Epithelial cell of proximal tubule (primary cell): ENCODE data around the gene SLC44A5. TPM values are rescaled to one million over a fixed set of nuclear protein-coding genes. Genes with fewer than 3 reads are reported as not detected.
"Not testable (repeated sequence)": the region's sequence is repeated elsewhere in the genome, so short reads cannot be mapped to it uniquely, and the experiment has no call there.

Experiments
- DNase-seq: peaks from one replicate; pipeline ENCODE4 v3.0.0-alpha.2; 2011; ENCODE audit warnings: low read depth
- H3K4me3 ChIP-seq: 2 replicates; pipeline ENCODE4 v1.5.1; 2011; ENCODE audit warnings: low read depth, mild to moderate bottlenecking, low read length
- CTCF ChIP-seq: conservative IDR thresholded peaks from 2 replicates; pipeline ENCODE4 v1.5.1; 2012; ENCODE audit warnings: low read depth, mild to moderate bottlenecking, low read length
- total RNA-seq: library from RNA; depleted of rRNA; stranded (reverse); fragments of >200 nt; gene quantifications from 2 replicates; pipeline ENCODE4 v1.2.3, GENCODE V29; 2015

The SLC44A5 gene
- total RNA-seq, 1 donor from 2014 or later, result 1.8 TPM

DNA sequence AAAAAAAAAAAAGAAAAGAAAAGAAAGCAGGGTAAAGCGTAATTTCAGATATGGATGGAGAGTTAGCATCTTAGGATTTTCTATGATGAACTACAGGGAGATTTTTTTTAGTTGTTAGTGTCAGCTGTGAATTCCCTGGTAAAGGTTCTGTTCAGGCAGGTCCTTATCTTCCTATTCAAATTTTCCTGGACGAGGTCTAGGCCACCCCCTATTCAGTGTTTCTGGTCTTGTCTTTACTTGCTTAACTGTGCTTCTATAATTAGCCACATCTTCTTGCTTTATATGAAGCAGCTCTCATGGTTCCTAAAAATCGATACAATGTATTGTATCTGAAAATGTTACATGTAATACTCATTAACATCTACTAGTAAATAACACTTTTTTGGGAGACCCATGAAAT is 318.9 kb downstream of the SLC44A5 start:
- DNase-seq, result no peak
- no peak for TF ChIP-seq CTCF
- no peak overlapping the region for H3K4me3 ChIP-seq

GRCh38 chr1:75276385-75276784 is 334.5 kb downstream of the SLC44A5 start:
- TF ChIP-seq CTCF, result no peak
- H3K4me3 ChIP-seq, result no peak overlapping the region
- no peak for DNase-seq

- DNase-seq, result no peak
- H3K4me3 ChIP-seq, result no peak overlapping the region
- no peak for TF ChIP-seq CTCF
These were observed 335.3 kb downstream of the SLC44A5 start for GRCh38 chr1:75275631-75276030.

GRCh38 chr1:75274920-75275506 is 335.9 kb downstream of the SLC44A5 start:
- no peak for TF ChIP-seq CTCF
- H3K4me3 ChIP-seq, result no peak overlapping the region
- no peak for DNase-seq

- no peak overlapping the region for H3K4me3 ChIP-seq
- TF ChIP-seq CTCF, result no peak
- DNase-seq, result no peak
These were observed 337.8 kb downstream of the SLC44A5 start for GRCh38 chr1:75273110-75273509.

- no peak overlapping the region for H3K4me3 ChIP-seq
- TF ChIP-seq CTCF, result peak; percentile 73
These were observed 345.1 kb downstream of the SLC44A5 start for GRCh38 chr1:75265792-75266191.

DNA sequence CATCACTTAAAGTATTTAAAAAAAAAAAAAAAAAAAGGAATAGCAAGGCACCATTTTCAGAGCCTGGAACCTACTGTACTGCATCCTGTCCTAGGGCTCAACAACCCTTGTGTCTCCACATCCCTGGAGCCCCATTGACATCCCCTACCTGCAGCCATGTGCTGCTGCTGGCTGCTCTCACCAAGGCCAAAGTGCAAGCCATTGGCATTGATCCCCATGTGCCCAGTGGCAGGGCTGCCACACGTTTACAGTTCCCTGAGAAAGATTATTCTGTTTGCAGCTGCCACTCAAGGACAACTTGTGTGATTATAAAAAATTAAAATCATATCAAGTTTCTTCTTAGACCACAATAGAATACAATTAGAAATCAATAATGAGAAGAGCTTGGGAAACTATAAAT is 346.8 kb downstream of the SLC44A5 start:
- no peak for DNase-seq
- TF ChIP-seq CTCF, result no peak
- no peak overlapping the region for H3K4me3 ChIP-seq

More at GRCh38 chr1:75265792-75266191, 345.1 kb downstream of the SLC44A5 start:
- peak; percentile 3 for DNase-seq

GRCh38 chr1:75263616-75264015 is 347.3 kb downstream of the SLC44A5 start:
- not testable (repeated sequence) for H3K4me3 ChIP-seq, DNase-seq

GRCh38 chr1:75261946-75262345 is 349.0 kb downstream of the SLC44A5 start:
- not testable (repeated sequence) for DNase-seq, H3K4me3 ChIP-seq
